ENCODE measurements around the gene ABCG8. TPM values are rescaled to one million over a fixed set of nuclear protein-coding genes. Genes with fewer than 3 reads are reported as not detected.

The ABCG8 gene
- total RNA-seq, 6 experiments from 2014 or later, result 30.1 to 116 (median 49.0) TPM

- Histone ChIP-seq H3K36me3 (peaks cover 0 to 89% (median 15%) of the 10 kb centered on the region in 4 donors), H3K4me3 (no peak overlapping the region), H3K4me1 (peaks cover 0 to 18% (median 0%) of the 10 kb centered on the region in 4 donors), H3K9me3 (no peaks in the 10 kb centered on the region), H3K27me3 (no peaks in the 10 kb centered on the region), H3K27ac (peak overlapping the region in 1 of 3 donors; percentile 24)
- peak in 1 of 4 donors; percentile 6 for ATAC-seq
- DNase-seq, result no peak
- intact Hi-C loops (cut with DNase I), result no loop called here
- no peak for TF ChIP-seq POLR2A (IDR thresholded peaks at IDR 0.05)
- TF ChIP-seq CTCF (IDR thresholded peaks at IDR 0.05), result no peak
- WGBS (ENCODE audit: insufficient coverage, low coverage, low lambda C conversion rate, missing lambda C conversion rate), result 100% methylated on average over 1 of the region's 3 CpGs
Observed at GRCh38 chr2:43854671-43855070, 15.9 kb downstream of the ABCG8 start.

GRCh38 chr2:43855292-43855691, 16.5 kb downstream of the ABCG8 start:
- Histone ChIP-seq H3K4me3 (no peak overlapping the region), H3K9me3 (no peaks in the 10 kb centered on the region), H3K4me1 (peaks cover 0 to 17% (median 0%) of the 10 kb centered on the region in 4 donors), H3K36me3 (peaks cover 0 to 89% (median 15%) of the 10 kb centered on the region in 4 donors), H3K27me3 (no peaks in the 10 kb centered on the region), H3K27ac (no peak overlapping the region)
- ATAC-seq, result no peak
- WGBS (ENCODE audit: insufficient coverage, low coverage, low lambda C conversion rate, missing lambda C conversion rate), result 82% methylated on average over 2 of the region's 2 CpGs
- TF ChIP-seq CTCF (IDR thresholded peaks at IDR 0.05), result no peak
- no peak for TF ChIP-seq POLR2A (IDR thresholded peaks at IDR 0.05)
- intact Hi-C loops (cut with DNase I), result no loop called here
- DNase-seq, result no peak

GRCh38 chr2:43872151-43872550, 33.4 kb downstream of the ABCG8 start:
- ATAC-seq, result peak in 2 of 4 donors; percentile 6 to 7
- no peak for TF ChIP-seq POLR2A (IDR thresholded peaks at IDR 0.05)
- no peak for TF ChIP-seq CTCF (IDR thresholded peaks at IDR 0.05)
- no peak overlapping the region for H3K4me3 ChIP-seq
- H3K9me3 ChIP-seq, result no peaks in the 10 kb centered on the region
- peaks cover 0 to 48% (median 17%) of the 10 kb centered on the region in 4 donors for H3K36me3 ChIP-seq
- no peaks in the 10 kb centered on the region for H3K4me1 ChIP-seq
- DNase-seq, result no peak
- H3K27ac ChIP-seq, result no peak overlapping the region
- no peaks in the 10 kb centered on the region for H3K27me3 ChIP-seq
- WGBS (ENCODE audit: insufficient coverage, low coverage, low lambda C conversion rate, missing lambda C conversion rate), result 66% methylated on average over 10 of the region's 12 CpGs
- intact Hi-C loops (cut with DNase I), result no loop called here

GRCh38 chr2:43874776-43875451, 36.1 kb downstream of the ABCG8 start:
- no peak for DNase-seq
- H3K9me3 ChIP-seq, result no peaks in the 10 kb centered on the region
- H3K27me3 ChIP-seq, result no peaks in the 10 kb centered on the region
- H3K4me1 ChIP-seq, result no peaks in the 10 kb centered on the region
- H3K4me3 ChIP-seq, result no peak overlapping the region
- H3K27ac ChIP-seq, result no peak overlapping the region
- ATAC-seq, result no peak
- TF ChIP-seq CTCF (IDR thresholded peaks at IDR 0.05) (no peak), POLR2A (IDR thresholded peaks at IDR 0.05) (no peak)
- peaks cover 0 to 62% (median 22%) of the 10 kb centered on the region in 4 donors for H3K36me3 ChIP-seq
- 71% methylated on average over 4 of the region's 11 CpGs for WGBS (ENCODE audit: insufficient coverage, low coverage, low lambda C conversion rate, missing lambda C conversion rate)
- intact Hi-C loops (cut with DNase I), result no loop called here
